SKM-1 treated with dmso at 0.1 percent for 144 hours (cell line): Measurements from ENCODE around the gene EIF4EBP2.

ENCODE experiments used
- DNase-seq: peaks from one replicate; lab custom pipeline; 2025; ENCODE audit not compliant: unreplicated experiment; lab: John Stamatoyannopoulos, UW

The EIF4EBP2 gene

GRCh38 chr10:70404036-70404786 lies at the start of gene EIF4EBP2:
Gene EIF4EBP2 (plus strand): TSS chr10:70404145. CDS start chr10:70404402, 257 bp downstream.
- DNase-seq = peak; percentile 93

GRCh38 chr10:70354556-70354955 lies 49.4 kb upstream of the EIF4EBP2 start:
- DNase-seq = no peak

GRCh38 chr10:70355051-70356021 lies 48.6 kb upstream of the EIF4EBP2 start:
- peak; percentile 67 for DNase-seq

- DNase-seq = no peak
Measured at GRCh38 chr10:70357565-70357964, 46.4 kb upstream of the EIF4EBP2 start.

- no peak for DNase-seq
Measured at GRCh38 chr10:70358446-70358845, 45.5 kb upstream of the EIF4EBP2 start.

GRCh38 chr10:70359017-70359550 lies 44.9 kb upstream of the EIF4EBP2 start:
- no peak for DNase-seq

- no peak for DNase-seq
Measured at GRCh38 chr10:70360215-70360614, 43.7 kb upstream of the EIF4EBP2 start.

- no peak for DNase-seq
Measured at GRCh38 chr10:70362328-70362727, 41.6 kb upstream of the EIF4EBP2 start.

GRCh38 chr10:70363292-70363691 lies 40.7 kb upstream of the EIF4EBP2 start:
- no peak for DNase-seq

GRCh38 chr10:70363971-70364771 lies 39.8 kb upstream of the EIF4EBP2 start:
- DNase-seq = peak; percentile 81

- DNase-seq = no peak
Measured at GRCh38 chr10:70364772-70365091, 39.2 kb upstream of the EIF4EBP2 start.

- no peak for DNase-seq
Measured at GRCh38 chr10:70367195-70367796, 36.6 kb upstream of the EIF4EBP2 start.

- DNase-seq = no peak
Measured at GRCh38 chr10:70368774-70369482, 35.0 kb upstream of the EIF4EBP2 start.

- DNase-seq = no peak
Measured at GRCh38 chr10:70369498-70370018, 34.4 kb upstream of the EIF4EBP2 start.

GRCh38 chr10:70370766-70371165 lies 33.2 kb upstream of the EIF4EBP2 start:
- DNase-seq = no peak

- no peak for DNase-seq
Measured at GRCh38 chr10:70371846-70372245, 32.1 kb upstream of the EIF4EBP2 start.

- no peak for DNase-seq
Measured at GRCh38 chr10:70374775-70375614, 28.9 kb upstream of the EIF4EBP2 start.

GRCh38 chr10:70376436-70377378 lies 27.2 kb upstream of the EIF4EBP2 start:
- DNase-seq = no peak
